HepG2 (cell line): Measurements from ENCODE around the gene LTA4H. TPM values are rescaled to one million over a fixed set of nuclear protein-coding genes. Genes with fewer than 3 reads are reported as not detected.

ENCODE experiments used
- KAT2B ChIP-seq: fragments of 150-350 bp; IDR thresholded peaks from 2 replicates; pipeline ENCODE4 v1.6.1; 2014; ENCODE audit warnings: low read depth, low read length, borderline replicate concordance
- KDM5B ChIP-seq: sonication (generic); formaldehyde crosslinking; IDR thresholded peaks from 2 replicates; pipeline ENCODE4 v1.4.0; 2020; ENCODE audit warnings: missing genetic modification reagents, mild to moderate bottlenecking, borderline replicate concordance
- MXI1 ChIP-seq: IDR thresholded peaks from 3 replicates; pipeline ENCODE4 v1.6.1; 2012; ENCODE audit warnings: low read depth, low read length, inconsistent platforms, borderline replicate concordance
- RFX3 ChIP-seq: IDR thresholded peaks from 2 replicates; pipeline ENCODE4 v1.6.1; 2016; ENCODE audit warnings: missing biosample characterization, missing genetic modification reagents
- SP5 ChIP-seq: IDR thresholded peaks from 2 replicates; pipeline ENCODE4 v1.6.1; 2016; ENCODE audit warnings: low read depth, borderline replicate concordance
- ZBTB21 ChIP-seq: sonication (generic); formaldehyde crosslinking; IDR thresholded peaks from 2 replicates; pipeline ENCODE4 v1.4.0; 2020; ENCODE audit warnings: missing genetic modification reagents
- ZNF343 ChIP-seq: sonication (generic); formaldehyde crosslinking; IDR thresholded peaks from 2 replicates; pipeline ENCODE4 v1.4.0; 2020; ENCODE audit warnings: mild to moderate bottlenecking, missing genetic modification reagents
- ZNF501 ChIP-seq: sonication (generic); formaldehyde crosslinking; IDR thresholded peaks from 2 replicates; pipeline ENCODE4 v1.5.1; 2020; ENCODE audit warnings: mild to moderate bottlenecking, moderate library complexity, missing genetic modification reagents
- ZNF709 ChIP-seq: sonication (generic); formaldehyde crosslinking; IDR thresholded peaks from 2 replicates; pipeline ENCODE4 v1.5.0; 2020; ENCODE audit warnings: mild to moderate bottlenecking, missing genetic modification reagents
- ZSCAN22 ChIP-seq: sonication (generic); formaldehyde crosslinking; IDR thresholded peaks from 2 replicates; pipeline ENCODE4 v1.4.0; 2020; ENCODE audit warnings: mild to moderate bottlenecking, missing genetic modification reagents
- polyA plus RNA-seq, 8 experiments: library from polyadenylated mRNA; depleted of rRNA in 3 of 8; stranded (reverse) in 7 of 8; unstranded in 1 of 8; fragments of >200 nt; fragmentation: Illumina TruSeq in 4 of 8; extraction: Trizol in 4 of 8; gene quantifications; 2 replicates each; pipeline versions ENCODE4 v1.2.1 to v1.2.3, GENCODE V29; 2011 to 2016; ENCODE audit warnings: low read depth in 4 of 8, missing spikeins in 1 of 8, mixed read lengths in 1 of 8; ENCODE audit not compliant: insufficient read depth in 1 of 8
- total RNA-seq, 5 experiments: library from RNA; depleted of rRNA; stranded (reverse); fragments of >200 nt; fragmentation: Illumina TruSeq; extraction: Trizol; gene quantifications; 2 replicates each; pipeline ENCODE4 v1.2.3, GENCODE V29; 2016; ENCODE audit warnings: low read depth in 1 of 5
- TF ChIP-seq, protein P1 (sequence below): IDR thresholded peaks from 2 replicates; pipeline ENCODE4 v1.6.1; 2016; ENCODE audit warnings: low read depth, borderline replicate concordance
- TF ChIP-seq, protein P2 (sequence below): sonication (generic); formaldehyde crosslinking; conservative IDR thresholded peaks from 2 replicates; pipeline ENCODE4 v1.8.0; 2022; ENCODE audit warnings: mild to moderate bottlenecking, moderate library complexity, missing genetic modification reagents
- TF ChIP-seq, protein P3 (sequence below): IDR thresholded peaks from 2 replicates; pipeline ENCODE4 v1.6.1; 2016; ENCODE audit warnings: mild to moderate bottlenecking, missing biosample characterization, missing genetic modification reagents
- TF ChIP-seq, protein P4 (sequence below): sonication (generic); formaldehyde crosslinking; conservative IDR thresholded peaks from 2 replicates; pipeline ENCODE4 v1.4.0; 2020; ENCODE audit warnings: mild to moderate bottlenecking, missing genetic modification reagents, moderate library complexity
- TF ChIP-seq, protein P5 (sequence below): sonication (generic); formaldehyde crosslinking; IDR thresholded peaks from 2 replicates; pipeline ENCODE4 v1.8.1; 2022; ENCODE audit warnings: mild to moderate bottlenecking, missing genetic modification reagents
- TF ChIP-seq, protein P6 (sequence below): sonication (generic); formaldehyde crosslinking; IDR thresholded peaks from 2 replicates; pipeline ENCODE4 v1.4.0; 2020; ENCODE audit warnings: missing genetic modification reagents
- TF ChIP-seq, protein P7 (sequence below): sonication (generic); formaldehyde crosslinking; IDR thresholded peaks from 2 replicates; pipeline ENCODE4 v1.4.0; 2020; ENCODE audit warnings: mild to moderate bottlenecking, missing genetic modification reagents

Gene LTA4H
- total and polyA plus RNA-seq, 2 of the 13 experiments (the other 11 are each of a cell fraction or from before 2014, with no cell fraction given), result 87.5 to 90.4 TPM

DNA sequence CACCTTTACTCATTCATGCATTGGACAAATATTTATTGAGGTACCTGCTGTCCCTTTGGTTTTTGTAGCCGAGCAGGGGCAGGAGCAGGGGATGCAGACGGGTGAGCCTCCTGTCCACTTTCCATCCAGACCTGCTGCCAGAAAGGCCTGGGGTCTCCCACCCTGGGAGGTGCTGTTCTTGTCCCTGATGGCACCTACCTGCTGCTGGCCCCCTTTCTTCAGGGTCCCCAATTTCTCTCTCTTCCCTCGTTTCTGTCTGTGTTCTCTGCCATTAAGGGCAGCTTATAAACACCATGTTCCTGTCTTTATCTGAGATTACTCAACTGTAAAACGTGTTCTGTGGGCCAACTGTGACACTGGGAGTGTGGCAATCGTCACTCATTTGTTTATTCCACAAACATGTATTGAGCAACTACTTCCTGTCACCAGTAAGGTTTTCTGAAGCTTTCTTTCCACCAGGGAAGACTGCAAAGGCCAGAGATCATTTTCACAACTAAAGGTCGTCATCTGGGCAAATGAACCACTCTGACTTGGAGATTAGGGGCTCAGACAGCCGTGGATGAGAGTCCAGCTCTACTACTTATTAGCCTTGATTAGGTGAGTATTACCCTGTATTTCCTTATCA lies 39.2 kb downstream of the LTA4H start, which contains the start of gene HAL (continued):
- TF ChIP-seq KAT2B (no peak), ZSCAN22 (peak; percentile 66; the same call in 1 of the 2 replicates), MXI1 (peak; percentile 76; the same call in 1 of the 3 replicates), ZNF709 (peak; percentile 29; the same call in 1 of the 2 replicates), KDM5B (CRISPR knock-in tag) (no peak), ZNF343 (CRISPR knock-in tag) (peak; percentile 72; the same call in 1 of the 2 replicates), SP5 (peak; percentile 62), RFX3 (CRISPR knock-in tag) (no peak), ZNF501 (peak; percentile 26; the same call in 1 of the 2 replicates), ZBTB21 (CRISPR knock-in tag) (peak; percentile 64; the same call in 1 of the 2 replicates)
- TF ChIP-seq, protein P1, sequence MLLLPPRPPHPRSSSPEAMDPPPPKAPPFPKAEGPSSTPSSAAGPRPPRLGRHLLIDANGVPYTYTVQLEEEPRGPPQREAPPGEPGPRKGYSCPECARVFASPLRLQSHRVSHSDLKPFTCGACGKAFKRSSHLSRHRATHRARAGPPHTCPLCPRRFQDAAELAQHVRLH (CRISPR knock-in tag), result peak; percentile 74; the same call in 1 of the 2 replicates
- TF ChIP-seq, protein P2, sequence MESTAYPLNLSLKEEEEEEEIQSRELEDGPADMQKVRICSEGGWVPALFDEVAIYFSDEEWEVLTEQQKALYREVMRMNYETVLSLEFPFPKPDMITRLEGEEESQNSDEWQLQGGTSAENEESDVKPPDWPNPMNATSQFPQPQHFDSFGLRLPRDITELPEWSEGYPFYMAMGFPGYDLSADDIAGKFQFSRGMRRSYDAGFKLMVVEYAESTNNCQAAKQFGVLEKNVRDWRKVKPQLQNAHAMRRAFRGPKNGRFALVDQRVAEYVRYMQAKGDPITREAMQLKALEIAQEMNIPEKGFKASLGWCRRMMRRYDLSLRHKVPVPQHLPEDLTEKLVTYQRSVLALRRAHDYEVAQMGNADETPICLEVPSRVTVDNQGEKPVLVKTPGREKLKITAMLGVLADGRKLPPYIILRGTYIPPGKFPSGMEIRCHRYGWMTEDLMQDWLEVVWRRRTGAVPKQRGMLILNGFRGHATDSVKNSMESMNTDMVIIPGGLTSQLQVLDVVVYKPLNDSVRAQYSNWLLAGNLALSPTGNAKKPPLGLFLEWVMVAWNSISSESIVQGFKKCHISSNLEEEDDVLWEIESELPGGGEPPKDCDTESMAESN (CRISPR knock-in tag), result peak; percentile 93
- TF ChIP-seq, protein P3, sequence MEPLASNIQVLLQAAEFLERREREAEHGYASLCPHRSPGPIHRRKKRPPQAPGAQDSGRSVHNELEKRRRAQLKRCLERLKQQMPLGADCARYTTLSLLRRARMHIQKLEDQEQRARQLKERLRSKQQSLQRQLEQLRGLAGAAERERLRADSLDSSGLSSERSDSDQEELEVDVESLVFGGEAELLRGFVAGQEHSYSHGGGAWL, result no peak
- TF ChIP-seq, protein P4, sequence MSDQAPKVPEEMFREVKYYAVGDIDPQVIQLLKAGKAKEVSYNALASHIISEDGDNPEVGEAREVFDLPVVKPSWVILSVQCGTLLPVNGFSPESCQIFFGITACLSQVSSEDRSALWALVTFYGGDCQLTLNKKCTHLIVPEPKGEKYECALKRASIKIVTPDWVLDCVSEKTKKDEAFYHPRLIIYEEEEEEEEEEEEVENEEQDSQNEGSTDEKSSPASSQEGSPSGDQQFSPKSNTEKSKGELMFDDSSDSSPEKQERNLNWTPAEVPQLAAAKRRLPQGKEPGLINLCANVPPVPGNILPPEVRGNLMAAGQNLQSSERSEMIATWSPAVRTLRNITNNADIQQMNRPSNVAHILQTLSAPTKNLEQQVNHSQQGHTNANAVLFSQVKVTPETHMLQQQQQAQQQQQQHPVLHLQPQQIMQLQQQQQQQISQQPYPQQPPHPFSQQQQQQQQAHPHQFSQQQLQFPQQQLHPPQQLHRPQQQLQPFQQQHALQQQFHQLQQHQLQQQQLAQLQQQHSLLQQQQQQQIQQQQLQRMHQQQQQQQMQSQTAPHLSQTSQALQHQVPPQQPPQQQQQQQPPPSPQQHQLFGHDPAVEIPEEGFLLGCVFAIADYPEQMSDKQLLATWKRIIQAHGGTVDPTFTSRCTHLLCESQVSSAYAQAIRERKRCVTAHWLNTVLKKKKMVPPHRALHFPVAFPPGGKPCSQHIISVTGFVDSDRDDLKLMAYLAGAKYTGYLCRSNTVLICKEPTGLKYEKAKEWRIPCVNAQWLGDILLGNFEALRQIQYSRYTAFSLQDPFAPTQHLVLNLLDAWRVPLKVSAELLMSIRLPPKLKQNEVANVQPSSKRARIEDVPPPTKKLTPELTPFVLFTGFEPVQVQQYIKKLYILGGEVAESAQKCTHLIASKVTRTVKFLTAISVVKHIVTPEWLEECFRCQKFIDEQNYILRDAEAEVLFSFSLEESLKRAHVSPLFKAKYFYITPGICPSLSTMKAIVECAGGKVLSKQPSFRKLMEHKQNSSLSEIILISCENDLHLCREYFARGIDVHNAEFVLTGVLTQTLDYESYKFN (CRISPR knock-in tag), result peak; percentile 98
- TF ChIP-seq, protein P5, sequence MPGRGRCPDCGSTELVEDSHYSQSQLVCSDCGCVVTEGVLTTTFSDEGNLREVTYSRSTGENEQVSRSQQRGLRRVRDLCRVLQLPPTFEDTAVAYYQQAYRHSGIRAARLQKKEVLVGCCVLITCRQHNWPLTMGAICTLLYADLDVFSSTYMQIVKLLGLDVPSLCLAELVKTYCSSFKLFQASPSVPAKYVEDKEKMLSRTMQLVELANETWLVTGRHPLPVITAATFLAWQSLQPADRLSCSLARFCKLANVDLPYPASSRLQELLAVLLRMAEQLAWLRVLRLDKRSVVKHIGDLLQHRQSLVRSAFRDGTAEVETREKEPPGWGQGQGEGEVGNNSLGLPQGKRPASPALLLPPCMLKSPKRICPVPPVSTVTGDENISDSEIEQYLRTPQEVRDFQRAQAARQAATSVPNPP, result peak; percentile 60; the same call in 1 of the 2 replicates
- TF ChIP-seq, protein P6, sequence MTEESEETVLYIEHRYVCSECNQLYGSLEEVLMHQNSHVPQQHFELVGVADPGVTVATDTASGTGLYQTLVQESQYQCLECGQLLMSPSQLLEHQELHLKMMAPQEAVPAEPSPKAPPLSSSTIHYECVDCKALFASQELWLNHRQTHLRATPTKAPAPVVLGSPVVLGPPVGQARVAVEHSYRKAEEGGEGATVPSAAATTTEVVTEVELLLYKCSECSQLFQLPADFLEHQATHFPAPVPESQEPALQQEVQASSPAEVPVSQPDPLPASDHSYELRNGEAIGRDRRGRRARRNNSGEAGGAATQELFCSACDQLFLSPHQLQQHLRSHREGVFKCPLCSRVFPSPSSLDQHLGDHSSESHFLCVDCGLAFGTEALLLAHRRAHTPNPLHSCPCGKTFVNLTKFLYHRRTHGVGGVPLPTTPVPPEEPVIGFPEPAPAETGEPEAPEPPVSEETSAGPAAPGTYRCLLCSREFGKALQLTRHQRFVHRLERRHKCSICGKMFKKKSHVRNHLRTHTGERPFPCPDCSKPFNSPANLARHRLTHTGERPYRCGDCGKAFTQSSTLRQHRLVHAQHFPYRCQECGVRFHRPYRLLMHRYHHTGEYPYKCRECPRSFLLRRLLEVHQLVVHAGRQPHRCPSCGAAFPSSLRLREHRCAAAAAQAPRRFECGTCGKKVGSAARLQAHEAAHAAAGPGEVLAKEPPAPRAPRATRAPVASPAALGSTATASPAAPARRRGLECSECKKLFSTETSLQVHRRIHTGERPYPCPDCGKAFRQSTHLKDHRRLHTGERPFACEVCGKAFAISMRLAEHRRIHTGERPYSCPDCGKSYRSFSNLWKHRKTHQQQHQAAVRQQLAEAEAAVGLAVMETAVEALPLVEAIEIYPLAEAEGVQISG (CRISPR knock-in tag), result peak; percentile 50; the same call in 1 of the 2 replicates
- TF ChIP-seq, protein P7, sequence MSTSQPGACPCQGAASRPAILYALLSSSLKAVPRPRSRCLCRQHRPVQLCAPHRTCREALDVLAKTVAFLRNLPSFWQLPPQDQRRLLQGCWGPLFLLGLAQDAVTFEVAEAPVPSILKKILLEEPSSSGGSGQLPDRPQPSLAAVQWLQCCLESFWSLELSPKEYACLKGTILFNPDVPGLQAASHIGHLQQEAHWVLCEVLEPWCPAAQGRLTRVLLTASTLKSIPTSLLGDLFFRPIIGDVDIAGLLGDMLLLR (CRISPR knock-in tag), result no peak
